DMS153 treated with DMSO at 0.1 percent for 48 hours (cell line): Measurements from ENCODE around the gene SPATC1L.

Experiments
- DNase-seq: peaks from one replicate; lab custom pipeline; 2025; ENCODE audit not compliant: unreplicated experiment; lab: John Stamatoyannopoulos, UW

SPATC1L gene

DNA sequence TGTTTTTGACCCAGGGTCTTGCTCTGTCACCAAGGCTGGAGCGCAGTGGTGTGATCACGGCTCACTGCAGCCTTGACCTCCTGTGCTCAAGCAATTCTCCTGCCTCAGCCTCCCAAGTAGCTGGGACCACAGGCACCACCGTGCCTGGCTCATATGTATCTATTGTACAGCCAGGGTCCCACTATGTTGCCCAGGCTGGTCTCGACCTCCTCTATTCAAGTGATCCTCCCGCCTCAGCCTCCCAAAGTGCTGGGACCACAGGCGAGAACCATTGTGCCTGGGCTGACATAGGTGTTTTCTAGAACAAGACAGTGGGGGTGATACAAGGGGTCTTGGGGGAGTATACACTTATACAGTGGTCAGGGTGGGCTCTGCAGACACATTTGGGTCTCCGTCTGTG lies 46.4 kb downstream of the SPATC1L start:
- DNase-seq = no peak

DNA sequence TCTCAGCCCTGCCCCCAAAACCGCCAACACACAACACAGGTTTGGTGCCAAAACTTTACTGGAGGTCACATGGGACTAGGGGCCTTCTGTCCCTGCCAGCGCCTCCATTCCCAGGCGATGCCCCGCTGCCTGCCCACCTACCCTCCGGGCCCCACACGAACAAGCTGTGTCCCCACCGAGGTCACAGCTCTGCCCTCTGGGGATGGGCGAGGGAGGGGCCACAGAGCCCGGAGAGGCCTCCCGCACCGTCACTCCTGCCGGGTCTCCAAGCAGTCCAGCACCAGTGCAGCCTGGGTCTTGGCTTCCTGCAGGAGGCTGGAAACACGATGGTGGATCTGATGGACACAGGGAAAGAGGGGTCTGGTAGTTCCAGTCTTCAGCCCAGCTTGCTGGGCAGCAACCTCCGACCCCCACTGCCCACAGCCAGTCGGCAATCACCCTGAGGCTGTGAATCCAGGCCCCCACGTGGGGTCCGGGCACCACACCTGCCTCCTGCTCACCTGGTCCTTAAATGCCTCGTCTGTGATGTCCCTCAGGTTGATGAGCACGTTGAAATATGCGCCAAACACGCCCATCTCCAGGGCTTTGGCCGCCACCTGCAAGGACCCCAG lies 47.4 kb downstream of the SPATC1L start:
- no peak for DNase-seq

DNA sequence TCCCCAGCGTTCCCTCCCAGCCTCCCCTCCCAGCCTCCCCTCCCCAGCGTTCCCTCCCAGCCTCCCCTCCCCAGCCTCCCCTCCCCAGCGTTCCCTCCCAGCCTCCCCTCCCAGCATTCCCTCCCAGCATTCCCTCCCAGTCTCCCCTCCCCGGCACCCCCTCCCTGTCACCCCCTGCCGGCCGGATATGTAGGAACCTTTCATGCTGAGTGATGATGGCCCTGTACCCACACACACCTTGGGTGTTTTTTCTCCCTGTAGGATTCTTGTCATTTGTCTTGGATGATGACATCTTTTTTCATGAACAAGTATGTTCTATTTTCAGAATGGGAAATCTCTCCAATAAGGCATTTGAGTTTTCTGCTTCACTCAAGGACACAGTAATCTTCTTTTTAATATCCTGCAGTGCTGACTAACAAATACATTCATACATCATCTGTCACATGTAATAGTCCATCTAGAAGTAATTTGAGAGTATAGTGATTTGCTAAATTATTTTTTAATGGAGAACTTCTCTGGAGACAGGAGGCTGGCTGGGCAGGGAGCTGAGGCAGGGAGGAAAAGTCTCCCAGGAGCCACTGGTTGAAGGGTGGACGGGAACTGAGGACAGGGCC lies 48.4 kb downstream of the SPATC1L start:
- no peak for DNase-seq

DNA sequence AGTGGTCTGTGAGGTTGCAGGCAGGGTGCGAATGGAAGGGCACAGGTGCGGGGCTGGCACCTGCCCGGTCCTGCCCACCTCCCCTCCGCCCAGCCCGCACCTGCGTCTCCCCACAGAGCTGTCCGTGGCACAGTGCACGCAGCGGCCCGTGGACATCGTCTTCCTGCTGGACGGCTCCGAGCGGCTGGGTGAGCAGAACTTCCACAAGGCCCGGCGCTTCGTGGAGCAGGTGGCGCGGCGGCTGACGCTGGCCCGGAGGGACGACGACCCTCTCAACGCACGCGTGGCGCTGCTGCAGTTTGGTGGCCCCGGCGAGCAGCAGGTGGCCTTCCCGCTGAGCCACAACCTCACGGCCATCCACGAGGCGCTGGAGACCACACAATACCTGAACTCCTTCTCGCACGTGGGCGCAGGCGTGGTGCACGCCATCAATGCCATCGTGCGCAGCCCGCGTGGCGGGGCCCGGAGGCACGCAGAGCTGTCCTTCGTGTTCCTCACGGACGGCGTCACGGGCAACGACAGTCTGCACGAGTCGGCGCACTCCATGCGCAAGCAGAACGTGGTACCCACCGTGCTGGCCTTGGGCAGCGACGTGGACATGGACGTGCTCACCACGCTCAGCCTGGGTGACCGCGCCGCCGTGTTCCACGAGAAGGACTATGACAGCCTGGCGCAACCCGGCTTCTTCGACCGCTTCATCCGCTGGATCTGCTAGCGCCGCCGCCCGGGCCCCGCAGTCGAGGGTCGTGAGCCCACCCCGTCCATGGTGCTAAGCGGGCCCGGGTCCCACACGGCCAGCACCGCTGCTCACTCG lies 52.2 kb downstream of the SPATC1L start:
- DNase-seq = no peak

DNA sequence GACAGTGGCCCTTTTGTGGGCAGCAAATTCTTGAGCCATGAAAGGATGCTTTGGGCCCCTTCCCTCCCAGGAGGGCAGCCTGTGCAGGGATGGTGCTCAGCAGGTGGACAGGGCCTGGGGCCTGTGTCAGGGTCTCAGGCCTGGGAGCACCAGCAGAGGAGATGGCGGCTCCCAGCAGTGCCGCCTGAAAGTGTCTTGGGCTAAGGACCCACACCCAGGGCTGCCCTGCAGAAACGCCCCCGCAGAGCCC lies 52.7 kb downstream of the SPATC1L start:
- no peak for DNase-seq

DNA sequence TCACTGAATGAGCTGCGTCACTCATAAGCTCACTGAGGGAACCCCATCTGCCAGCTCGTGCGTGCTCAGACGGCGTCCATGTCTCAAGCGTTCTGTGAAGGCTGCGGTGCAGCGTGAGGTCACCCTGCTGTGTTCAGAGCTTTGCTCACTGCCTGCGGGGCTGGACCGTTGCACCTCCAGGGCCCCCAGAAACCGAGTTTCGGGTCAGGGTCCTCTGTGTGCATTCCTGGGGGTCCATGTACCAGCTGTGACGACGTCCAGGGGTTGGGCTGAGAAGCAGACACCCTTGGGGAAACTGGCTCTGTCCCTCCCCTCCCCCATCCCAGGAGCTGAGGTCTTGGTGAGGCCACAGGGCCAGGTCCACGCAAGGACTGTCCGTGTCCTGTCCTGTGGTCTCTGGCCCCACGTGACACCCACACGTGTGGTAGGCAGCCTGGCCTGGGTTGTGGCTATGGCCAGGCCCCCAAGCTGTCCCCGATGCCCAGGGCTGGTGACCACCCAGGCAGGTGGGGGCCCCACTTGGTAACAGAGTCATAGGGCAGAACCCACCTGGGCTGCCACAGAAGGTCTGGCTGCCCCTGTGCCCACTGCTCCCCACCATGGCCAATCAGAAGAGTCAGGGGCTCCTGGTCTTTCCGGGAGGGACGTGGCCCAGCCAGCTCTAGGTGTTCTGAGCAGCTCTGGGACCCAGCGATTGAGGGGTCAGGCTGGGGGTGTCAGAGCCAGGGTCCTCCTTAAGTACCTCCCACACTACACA lies 53.2 kb downstream of the SPATC1L start:
- no peak for DNase-seq

DNA sequence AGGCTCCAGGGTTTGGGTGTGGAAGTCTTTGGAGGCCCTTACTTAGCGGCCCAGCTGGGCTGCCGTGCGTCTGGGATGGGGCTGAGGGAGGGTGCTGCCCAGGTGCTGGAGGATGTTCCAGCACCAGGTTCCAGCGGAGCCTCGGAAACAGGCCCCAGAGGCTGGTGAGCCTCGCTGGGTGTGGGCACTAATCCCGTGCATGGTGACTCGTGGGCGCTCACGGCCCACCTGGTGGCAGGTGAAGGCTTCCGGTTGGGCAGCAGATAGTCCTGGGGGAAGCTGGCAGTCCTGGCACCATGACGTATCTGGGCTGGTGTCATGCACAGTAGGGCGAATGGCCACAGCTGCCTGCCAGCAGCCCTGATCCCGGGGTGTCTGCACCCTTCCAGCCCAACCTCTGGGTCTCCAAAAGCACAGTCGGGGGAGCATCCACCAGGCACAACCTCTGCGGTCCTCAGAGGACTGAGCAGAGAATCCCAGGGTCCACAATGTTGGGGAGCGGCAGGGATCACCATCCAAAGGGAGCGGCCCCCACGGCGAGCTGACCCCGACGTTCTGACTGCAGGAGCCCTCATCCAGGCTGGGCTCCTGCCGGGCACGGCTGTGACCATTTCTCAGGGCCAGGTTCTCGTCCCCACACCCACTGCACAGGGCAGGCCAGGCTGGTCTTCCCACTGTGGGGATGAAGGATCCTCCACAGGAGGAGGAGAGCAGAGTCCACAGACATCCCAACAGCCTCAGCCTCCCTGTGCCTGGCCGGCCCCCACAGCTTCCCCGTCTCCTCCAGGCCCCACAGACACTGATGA lies 54.2 kb downstream of the SPATC1L start:
- no peak for DNase-seq

DNA sequence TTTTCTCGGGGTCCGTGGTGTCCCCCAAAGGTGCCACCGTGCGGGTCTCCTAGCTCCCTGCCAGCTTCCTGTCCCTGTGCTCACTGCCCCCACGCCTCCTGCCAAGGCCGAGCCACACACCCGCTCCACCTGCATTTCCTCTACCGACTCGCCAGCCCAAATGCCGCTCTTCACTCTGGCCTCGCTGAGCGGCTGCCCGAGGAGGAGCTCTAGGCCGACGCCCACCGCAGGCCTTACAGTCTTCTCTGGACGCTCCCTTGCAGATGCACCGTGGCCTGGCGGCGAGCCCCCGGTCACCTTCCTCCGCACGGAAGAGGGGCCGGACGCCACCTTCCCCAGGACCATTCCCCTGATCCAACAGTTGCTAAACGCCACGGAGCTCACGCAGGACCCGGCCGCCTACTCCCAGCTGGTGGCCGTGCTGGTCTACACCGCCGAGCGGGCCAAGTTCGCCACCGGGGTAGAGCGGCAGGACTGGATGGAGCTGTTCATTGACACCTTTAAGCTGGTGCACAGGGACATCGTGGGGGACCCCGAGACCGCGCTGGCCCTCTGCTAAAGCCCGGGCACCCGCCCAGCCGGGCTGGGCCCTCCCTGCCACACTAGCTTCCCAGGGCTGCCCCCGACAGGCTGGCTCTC lies 55.2 kb downstream of the SPATC1L start:
- no peak for DNase-seq

DNA sequence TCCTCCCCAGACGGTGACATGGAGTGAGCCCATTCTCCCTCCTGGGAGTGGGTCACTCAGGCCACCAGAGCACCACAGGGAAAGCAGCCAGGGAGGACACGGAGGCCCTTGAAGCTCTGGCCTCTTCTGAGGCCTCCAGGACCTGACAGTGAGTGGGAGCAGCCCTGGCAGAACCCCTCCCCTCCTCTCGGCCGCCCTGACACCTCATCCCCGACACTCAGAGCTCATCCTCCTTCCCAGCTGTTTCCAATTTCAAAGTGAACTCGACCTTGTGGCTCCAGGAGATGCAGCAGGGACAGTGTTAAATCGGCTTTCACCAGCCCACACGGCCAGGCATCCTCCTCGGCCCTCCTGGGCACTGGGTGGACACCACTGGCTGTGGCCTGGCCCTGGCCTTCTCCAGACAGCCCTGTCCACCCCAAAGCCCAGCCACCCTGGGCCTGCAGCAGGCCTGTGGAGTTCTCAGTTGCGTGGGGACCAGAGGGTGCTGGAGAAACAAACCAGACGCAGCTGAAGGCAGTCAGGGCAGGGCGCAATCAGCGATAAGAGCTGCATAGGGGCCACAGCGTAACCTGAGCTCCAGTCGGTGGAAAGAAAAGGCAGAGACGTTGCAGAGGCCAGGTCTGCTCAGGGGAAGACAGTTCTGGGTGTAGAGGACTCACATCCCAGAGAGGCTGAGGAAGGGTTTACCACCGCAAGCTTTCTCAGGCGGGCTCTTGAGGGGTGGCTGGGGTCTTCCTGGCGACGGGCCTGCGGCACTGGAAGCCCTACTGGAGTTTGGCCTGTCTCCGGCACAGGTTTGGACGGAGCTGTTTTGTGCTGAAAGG lies 55.9 kb downstream of the SPATC1L start:
- no peak for DNase-seq

DNA sequence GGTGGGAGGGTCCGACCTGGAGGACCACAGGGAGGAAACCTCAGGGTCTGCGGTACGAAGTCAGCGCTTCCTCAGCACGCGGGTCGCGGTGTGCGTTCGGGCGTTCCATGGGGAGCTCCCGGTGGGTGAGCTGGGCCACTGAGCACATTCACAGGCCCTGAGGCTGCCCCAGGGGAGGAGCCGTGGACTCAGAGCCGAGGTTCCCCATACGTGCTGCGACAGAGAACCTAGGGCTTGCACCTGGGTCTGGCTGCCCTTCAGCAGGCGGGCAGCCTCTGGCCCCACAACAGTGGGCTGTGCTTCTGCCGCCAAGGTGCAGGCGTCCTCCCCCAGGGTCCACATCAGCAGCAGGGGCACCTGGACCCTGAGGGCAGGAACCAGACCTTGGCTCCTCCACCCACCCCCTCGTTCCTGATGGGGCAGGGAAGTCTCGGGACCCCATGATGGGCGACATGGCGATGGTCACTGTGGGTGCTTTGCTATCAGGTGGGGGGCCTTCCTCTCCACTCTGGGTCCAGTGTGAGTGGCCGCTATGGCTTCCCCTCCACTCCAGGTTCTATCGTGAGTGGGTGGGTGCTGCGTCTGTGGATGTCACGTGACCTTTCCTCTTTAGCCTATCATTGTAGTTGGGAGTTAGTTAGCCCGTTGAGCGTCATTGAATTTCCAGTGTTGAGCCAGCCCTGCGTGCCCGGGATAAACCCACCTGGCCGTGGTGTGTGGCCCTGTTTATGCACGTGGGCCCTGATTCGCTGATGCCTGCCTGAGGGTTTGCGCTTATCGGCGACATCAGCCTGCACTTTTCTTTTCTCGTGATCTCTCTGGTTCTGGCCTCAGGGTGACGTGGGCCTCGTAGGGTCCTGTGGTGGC lies 56.8 kb downstream of the SPATC1L start:
- DNase-seq = no peak

DNA sequence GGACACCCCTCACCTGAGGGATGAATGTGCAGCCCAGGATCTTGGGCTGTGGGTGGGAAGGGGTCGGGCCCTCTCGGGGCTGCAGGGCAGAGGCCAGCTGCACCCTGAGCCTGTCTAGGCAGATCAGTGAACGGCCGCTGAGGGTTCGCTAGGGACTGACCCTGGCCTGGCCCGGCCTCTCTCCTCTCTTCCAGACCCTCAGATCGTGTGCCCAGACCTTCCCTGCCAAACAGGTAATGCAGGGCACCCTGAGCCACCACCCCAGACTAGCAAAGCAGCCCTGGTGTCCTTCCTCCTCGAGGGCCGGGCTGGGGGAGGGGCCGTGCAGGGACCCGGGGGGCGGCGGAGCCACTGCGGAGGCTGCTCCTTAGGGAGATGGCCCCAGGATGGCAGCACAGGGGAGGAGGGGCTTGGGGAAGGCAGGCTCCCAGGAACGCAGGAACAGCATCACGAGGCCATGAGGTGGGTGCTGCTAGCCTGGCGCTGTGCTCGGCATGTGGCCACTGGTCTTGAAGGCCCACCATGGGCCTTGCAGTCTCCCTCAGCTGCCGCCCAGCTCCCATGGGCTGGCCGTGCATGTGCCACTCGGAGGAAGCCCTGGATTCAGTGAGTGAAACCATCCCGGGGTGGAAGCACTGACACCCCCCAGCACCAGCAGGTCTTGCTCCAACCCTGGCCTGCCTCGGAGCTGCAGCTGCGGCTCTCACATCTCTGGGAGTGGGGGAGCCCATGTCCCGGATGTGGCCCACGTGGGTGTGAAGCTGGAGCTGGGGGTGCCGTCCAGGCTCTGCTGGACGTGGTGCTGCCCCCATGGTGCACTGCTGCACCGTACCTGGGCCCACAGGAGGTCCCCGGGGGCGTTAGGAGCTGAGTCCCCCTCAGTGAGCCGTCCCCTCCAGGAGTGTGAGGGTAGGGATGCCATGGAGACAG lies 57.7 kb downstream of the SPATC1L start:
- DNase-seq = no peak

DNA sequence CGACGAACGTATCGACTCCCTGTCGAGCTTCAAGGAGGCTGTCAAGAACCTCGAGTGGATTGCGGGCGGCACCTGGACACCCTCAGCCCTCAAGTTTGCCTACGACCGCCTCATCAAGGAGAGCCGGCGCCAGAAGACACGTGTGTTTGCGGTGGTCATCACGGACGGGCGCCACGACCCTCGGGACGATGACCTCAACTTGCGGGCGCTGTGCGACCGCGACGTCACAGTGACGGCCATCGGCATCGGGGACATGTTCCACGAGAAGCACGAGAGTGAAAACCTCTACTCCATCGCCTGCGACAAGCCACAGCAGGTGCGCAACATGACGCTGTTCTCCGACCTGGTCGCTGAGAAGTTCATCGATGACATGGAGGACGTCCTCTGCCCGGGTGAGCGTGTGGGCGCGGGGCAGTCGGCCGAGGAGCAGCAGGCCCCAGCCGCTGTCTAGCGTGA lies 58.4 kb downstream of the SPATC1L start:
- DNase-seq = no peak

DNA sequence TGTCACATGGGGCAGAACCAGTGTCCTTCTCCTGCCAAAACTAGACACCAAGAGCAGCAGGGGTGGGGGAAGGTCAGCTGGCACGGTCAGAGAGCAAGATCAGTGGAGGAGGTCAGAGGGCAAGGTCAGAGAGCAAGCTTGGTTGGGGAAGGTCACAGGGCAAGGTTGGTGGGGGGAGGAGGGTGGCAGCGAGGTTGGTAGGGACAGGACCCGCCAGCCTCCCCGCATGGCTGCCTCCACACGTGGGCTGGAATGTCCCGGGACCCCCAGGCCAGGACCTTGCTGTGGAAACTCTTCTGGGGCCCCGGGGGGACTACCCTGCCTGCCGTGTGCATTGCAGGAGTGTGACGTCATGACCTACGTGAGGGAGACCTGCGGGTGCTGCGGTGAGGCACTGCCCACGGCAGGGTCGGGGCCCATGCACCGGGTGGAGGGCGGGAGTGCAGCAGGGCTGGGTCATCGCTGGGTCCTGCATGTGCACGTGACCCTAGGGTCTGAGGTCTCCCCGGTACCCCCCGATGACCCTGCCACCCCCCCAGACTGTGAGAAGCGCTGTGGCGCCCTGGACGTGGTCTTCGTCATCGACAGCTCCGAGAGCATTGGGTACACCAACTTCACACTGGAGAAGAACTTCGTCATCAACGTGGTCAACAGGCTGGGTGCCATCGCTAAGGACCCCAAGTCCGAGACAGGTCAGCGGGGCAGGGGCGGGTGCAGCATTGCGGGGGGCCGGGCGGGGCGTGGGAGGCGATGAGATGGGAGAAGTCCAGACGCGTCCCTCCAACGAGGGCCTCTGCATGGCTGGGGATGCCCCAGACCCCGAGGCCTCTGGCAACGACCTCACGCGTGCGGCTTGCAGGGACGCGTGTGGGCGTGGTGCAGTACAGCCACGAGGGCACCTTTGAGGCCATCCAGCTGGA lies 59.1 kb downstream of the SPATC1L start:
- no peak for DNase-seq

DNA sequence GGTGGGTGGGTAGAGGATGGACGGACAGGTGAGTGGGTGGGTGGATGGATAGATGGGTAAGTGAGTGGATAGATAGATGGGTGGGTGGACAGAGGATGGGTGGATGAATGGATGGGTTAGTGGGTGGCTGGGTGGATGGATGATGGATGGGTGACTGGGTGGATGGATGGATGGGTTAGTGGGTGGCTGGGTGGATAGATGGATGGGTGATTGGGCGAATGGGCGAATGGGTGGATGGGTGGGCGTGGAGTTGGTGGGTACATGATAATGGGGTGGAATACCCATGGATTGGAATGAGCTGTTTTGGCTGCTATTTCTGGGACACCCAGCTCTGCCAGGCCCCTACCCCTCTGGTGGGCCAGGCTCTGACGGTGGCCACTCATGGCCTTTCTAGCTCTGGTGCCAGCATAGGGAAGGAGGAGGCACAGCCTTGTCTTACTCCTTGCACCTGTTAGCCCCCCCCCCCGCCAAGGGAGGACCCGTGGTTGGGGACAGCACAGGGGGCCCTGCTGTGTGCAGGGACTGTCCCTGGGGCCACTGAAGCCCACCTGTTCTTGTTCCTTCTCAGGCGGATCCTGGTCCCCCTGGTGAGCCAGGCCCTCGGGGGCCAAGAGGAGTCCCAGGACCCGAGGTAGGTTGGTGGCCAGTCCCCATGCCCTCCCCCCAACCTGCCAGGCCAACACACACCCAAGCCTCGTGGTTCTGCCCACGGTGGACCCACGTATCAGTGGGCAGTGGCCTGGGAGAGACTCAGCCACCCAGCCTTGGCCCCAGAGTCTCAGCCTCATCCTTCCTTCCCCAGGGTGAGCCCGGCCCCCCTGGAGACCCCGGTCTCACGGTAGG lies 60.0 kb downstream of the SPATC1L start:
- DNase-seq = no peak

DNA sequence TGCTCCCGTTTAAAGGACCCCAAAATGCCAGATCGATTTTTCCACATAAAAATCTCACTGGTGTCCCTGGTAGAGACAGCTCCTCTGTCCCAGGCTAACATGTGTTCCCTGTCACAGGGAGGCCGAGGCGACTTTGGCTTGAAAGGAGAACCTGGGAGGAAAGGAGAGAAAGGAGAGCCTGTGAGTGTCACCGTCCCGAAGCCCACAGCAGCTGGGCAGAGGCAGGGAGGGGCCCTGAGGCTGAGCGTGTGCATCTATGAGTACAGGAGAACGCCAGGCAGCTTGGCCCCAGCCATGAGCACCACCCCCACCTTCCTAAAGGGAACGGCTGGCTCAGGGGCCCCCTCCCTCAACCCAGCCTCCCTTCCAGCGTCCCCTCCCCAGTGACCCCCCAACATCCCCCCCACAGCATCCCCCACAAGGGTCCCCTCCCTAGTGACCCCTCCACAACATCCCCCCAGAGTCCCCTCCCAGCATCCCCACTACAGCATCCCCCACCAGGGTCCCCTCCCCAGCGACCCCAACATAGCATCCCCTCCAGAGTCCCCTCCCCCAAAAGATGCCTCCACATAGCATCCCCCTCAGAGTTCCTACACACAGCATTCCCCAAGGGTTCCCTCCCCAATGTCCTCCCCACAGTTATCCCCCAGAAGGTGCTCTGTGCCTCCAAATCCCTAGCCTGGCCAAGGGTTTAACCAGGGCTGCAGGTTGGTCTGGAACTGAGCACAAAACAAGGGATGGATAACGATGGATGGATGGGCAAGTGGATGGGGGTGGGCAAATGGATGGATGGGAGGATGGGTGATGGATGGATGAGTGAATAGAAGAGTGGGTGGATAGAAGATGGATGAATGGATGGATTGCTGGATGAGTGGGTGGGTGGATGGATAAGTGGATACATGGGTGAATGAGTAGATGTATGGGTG lies 61.2 kb downstream of the SPATC1L start:
- no peak for DNase-seq
